Keratinocyte (primary cell): ENCODE data around the gene PDZRN3. TPM values are rescaled to one million over a fixed set of nuclear protein-coding genes. Genes with fewer than 3 reads are reported as not detected.

Experiments
- DNase-seq: peaks from one replicate; pipeline ENCODE4 v3.0.0-alpha.2; 2011; ENCODE audit warnings: low read depth, missing footprints, low spot score
- FAIRE-seq: peaks from 2 replicates; lab custom pipeline; 2011; peaks lifted over from hg19 to GRCh38; lab: Jason Lieb, UNC
- H2AFZ ChIP-seq: 2 replicates; pipeline ENCODE4 v1.6.0; 2012; ENCODE audit warnings: low read length, control low read depth, inconsistent platforms; ENCODE audit not compliant: control insufficient read depth
- H3K27ac ChIP-seq: 2 replicates; pipeline ENCODE4 v1.5.1; 2011; ENCODE audit warnings: low read length; ENCODE audit not compliant: control insufficient read depth, insufficient read depth
- H3K27me3 ChIP-seq: 3 replicates; pipeline ENCODE4 v1.6.0; 2011; ENCODE audit warnings: low read length; ENCODE audit not compliant: control insufficient read depth, insufficient read depth; ENCODE audit errors: extremely low read depth
- H3K36me3 ChIP-seq, 2 experiments: 2 replicates in 1 of 2; 3 replicates in 1 of 2; pipeline ENCODE4 v1.5.1; 2011; ENCODE audit warnings: low read length in 2 of 2, mild to moderate bottlenecking in 1 of 2; ENCODE audit not compliant: control insufficient read depth in 2 of 2, insufficient read depth in 2 of 2; ENCODE audit errors: extremely low read depth in 1 of 2
- H3K4me1 ChIP-seq: 3 replicates; pipeline ENCODE4 v1.5.1; 2011; ENCODE audit warnings: low read length; ENCODE audit not compliant: control insufficient read depth, insufficient read depth; ENCODE audit errors: extremely low read depth
- H3K4me2 ChIP-seq: 3 replicates; pipeline ENCODE4 v1.6.0; 2011; ENCODE audit warnings: low read depth, low read length; ENCODE audit not compliant: control insufficient read depth, insufficient read depth; ENCODE audit errors: extremely low read depth
- H3K4me3 ChIP-seq, 3 experiments: fragments of 200-600 bp in 1 of 3; sonication (generic) in 1 of 3; 2 replicates in 2 of 3; 3 replicates in 1 of 3; pipeline ENCODE4 v1.5.1; 2011 to 2016; ENCODE audit warnings: low read length in 3 of 3, mild to moderate bottlenecking in 3 of 3, control low read depth in 2 of 3, inconsistent platforms in 1 of 3, low read depth in 1 of 3, mixed read lengths in 1 of 3, mixed run types in 1 of 3, moderate library complexity in 1 of 3; ENCODE audit not compliant: control insufficient read depth in 2 of 3, insufficient read depth in 2 of 3; ENCODE audit errors: extremely low read depth in 1 of 3
- H3K79me2 ChIP-seq: 2 replicates; pipeline ENCODE4 v1.6.0; 2012; ENCODE audit warnings: low read length; ENCODE audit not compliant: control insufficient read depth, insufficient read depth
- H3K9ac ChIP-seq: 3 replicates; pipeline ENCODE4 v1.6.0; 2011; ENCODE audit warnings: low read length; ENCODE audit not compliant: control insufficient read depth, insufficient read depth; ENCODE audit errors: extremely low read depth
- H3K9me1 ChIP-seq: 3 replicates; pipeline ENCODE4 v1.6.0; 2011; ENCODE audit warnings: low read length; ENCODE audit not compliant: control insufficient read depth, insufficient read depth; ENCODE audit errors: extremely low read depth
- H3K9me3 ChIP-seq: 2 replicates; pipeline ENCODE4 v1.5.1; 2012; ENCODE audit warnings: low read depth, low read length; ENCODE audit not compliant: control insufficient read depth
- H4K20me1 ChIP-seq: 3 replicates; pipeline ENCODE4 v1.6.0; 2011; ENCODE audit warnings: low read length; ENCODE audit not compliant: control insufficient read depth, insufficient read depth; ENCODE audit errors: extremely low read depth
- EZH2 ChIP-seq: IDR thresholded peaks from one replicate; pipeline ENCODE4 v1.6.1; 2012; ENCODE audit warnings: inconsistent platforms, mild to moderate bottlenecking, low read length, moderate library complexity
- dilution Hi-C: fragments of 300-500 bp; cut with MboI; formaldehyde crosslinking; loops from one replicate; pipeline ENCODE4 v1.7.0; 2020; ENCODE audit warnings: low sequenced_read_pairs; ENCODE audit not compliant: extremely low pct_ligation_motif_present
- polyA plus RNA-seq, 5 experiments: library from polyadenylated mRNA; depleted of rRNA in 3 of 5; stranded (reverse) in 3 of 5; stranded (forward) in 1 of 5; unstranded in 1 of 5; fragments of >200 nt; gene quantifications; 1 replicate in 1 of 5; 2 replicates in 3 of 5; 3 replicates in 1 of 5; pipeline versions ENCODE4 v1.2.1 to v1.2.3, GENCODE V29; 2011 to 2012; ENCODE audit warnings: missing spikeins in 2 of 5, low read depth in 1 of 5, low replicate concordance in 1 of 5
- TF ChIP-seq, protein P1 (sequence below), 3 experiments: IDR thresholded peaks in 1 of 3; conservative IDR thresholded peaks in 1 of 3; optimal IDR thresholded peaks in 1 of 3; 2 replicates in 2 of 3; 3 replicates in 1 of 3; pipeline versions ENCODE3 to v1.5.1; 2011; ENCODE audit warnings: low read length in 3 of 3, mild to moderate bottlenecking in 3 of 3, moderate library complexity in 2 of 3, control low read depth in 1 of 3, inconsistent platforms in 1 of 3; ENCODE audit not compliant: insufficient read depth in 2 of 3; ENCODE audit errors: extremely low read depth in 1 of 3

The PDZRN3 gene
- polyA plus RNA-seq, 1 donor (not counting 4 experiments of a cell fraction or from before 2014, with no cell fraction given) = not detected

DNA sequence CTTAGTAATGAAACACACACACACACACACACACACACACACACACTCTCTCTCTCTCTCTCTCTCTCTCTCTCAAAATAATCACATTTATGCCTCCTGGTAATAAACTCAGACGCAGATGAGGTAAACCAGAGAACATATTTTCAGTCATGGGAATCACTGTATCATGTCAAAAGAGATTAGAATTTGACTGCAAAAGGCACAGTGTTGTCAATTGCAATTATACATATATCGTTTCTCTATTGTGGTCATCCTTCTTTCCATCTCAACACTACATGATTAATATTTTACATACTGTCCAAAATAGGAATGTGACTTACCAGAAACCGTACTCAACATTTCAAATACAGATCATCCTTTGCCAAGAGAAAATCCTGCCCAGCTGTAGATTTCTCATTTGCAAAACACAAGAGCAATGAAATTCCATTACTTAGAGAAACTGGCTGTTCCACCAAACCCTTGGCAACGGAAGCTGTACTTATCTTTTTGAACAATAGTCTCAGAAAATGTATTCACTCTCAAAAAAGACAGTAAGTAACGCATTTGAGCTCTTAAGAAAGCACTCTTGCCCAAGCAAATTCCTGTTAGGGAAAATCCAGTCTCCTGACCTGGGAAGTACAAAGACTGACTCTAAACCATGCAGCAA, 24.3 kb downstream of the PDZRN3 start:
- Histone ChIP-seq H3K27me3 (peaks cover 4% of the 10 kb centered on the region), H3K4me3 (no peak overlapping the region), H3K36me3 (no peaks in the 10 kb centered on the region), H3K4me1 (no peaks in the 10 kb centered on the region), H3K27ac (no peak overlapping the region), H3K9me3 (no peaks in the 10 kb centered on the region), H3K9ac (no peak overlapping the region), H3K4me2 (no peak overlapping the region), H2AFZ (no peak overlapping the region), H3K79me2 (no peaks in the 10 kb centered on the region), H4K20me1 (no peaks in the 10 kb centered on the region), H3K9me1 (no peaks in the 10 kb centered on the region)
- dilution Hi-C loops = no loop called here
- DNase-seq = no peak
- no peak for FAIRE-seq
- TF ChIP-seq, protein P1, sequence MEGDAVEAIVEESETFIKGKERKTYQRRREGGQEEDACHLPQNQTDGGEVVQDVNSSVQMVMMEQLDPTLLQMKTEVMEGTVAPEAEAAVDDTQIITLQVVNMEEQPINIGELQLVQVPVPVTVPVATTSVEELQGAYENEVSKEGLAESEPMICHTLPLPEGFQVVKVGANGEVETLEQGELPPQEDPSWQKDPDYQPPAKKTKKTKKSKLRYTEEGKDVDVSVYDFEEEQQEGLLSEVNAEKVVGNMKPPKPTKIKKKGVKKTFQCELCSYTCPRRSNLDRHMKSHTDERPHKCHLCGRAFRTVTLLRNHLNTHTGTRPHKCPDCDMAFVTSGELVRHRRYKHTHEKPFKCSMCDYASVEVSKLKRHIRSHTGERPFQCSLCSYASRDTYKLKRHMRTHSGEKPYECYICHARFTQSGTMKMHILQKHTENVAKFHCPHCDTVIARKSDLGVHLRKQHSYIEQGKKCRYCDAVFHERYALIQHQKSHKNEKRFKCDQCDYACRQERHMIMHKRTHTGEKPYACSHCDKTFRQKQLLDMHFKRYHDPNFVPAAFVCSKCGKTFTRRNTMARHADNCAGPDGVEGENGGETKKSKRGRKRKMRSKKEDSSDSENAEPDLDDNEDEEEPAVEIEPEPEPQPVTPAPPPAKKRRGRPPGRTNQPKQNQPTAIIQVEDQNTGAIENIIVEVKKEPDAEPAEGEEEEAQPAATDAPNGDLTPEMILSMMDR (optimal IDR thresholded peaks at IDR 0.05 in 1 of 3, IDR thresholded peaks at IDR 0.05 in 1 of 3, conservative IDR thresholded peaks at IDR 0.05 in 1 of 3; ENCODE audit: extremely low read depth in 1 of 3, insufficient read depth in 2 of 3, low read length in 3 of 3) = no peak
- TF ChIP-seq EZH2 = no peak

DNA sequence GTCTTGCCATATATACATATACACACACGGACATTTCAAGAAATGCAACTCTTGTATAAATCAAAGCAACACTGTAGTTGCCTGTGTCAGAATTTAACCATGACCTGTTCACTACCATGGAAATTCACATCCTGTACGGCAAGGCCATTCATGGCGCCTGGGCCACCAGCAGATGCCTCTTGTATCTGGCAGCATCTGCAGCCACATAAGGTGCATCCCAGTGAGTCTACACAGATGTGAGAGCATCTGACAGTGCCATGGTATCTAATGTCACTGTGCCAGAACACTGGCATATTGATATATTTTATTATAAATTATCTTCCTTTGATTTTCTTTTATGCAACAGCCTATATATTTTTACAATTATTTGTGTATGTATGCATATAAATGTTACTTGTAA, 25.1 kb downstream of the PDZRN3 start:
- DNase-seq (no peak), FAIRE-seq (no peak)
- Histone ChIP-seq H3K27me3 (peaks cover 4% of the 10 kb centered on the region), H3K79me2 (no peaks in the 10 kb centered on the region), H4K20me1 (no peaks in the 10 kb centered on the region), H3K9me3 (no peaks in the 10 kb centered on the region), H3K27ac (no peak overlapping the region), H3K36me3 (no peaks in the 10 kb centered on the region), H3K4me2 (no peak overlapping the region), H3K4me3 (no peak overlapping the region), H2AFZ (no peak overlapping the region), H3K4me1 (no peaks in the 10 kb centered on the region), H3K9me1 (no peaks in the 10 kb centered on the region), H3K9ac (no peak overlapping the region)
- dilution Hi-C loops = no loop called here
- TF ChIP-seq, protein P1 (optimal IDR thresholded peaks at IDR 0.05 in 1 of 3, IDR thresholded peaks at IDR 0.05 in 1 of 3, conservative IDR thresholded peaks at IDR 0.05 in 1 of 3; ENCODE audit: extremely low read depth in 1 of 3, insufficient read depth in 2 of 3, low read length in 3 of 3) = no peak
- TF ChIP-seq EZH2 = no peak
